Mucosa of stomach (tissue), 1 donor: Measurements from ENCODE around the gene SHISA8.

Experiments used
- H3K27me3 ChIP-seq: one replicate; pipeline ENCODE4 v1.7.0; 2013; ENCODE audit warnings: mild to moderate bottlenecking, low read length; ENCODE audit not compliant: control insufficient read depth, insufficient read depth
- H3K36me3 ChIP-seq: one replicate; pipeline ENCODE4 v1.7.0; 2013; ENCODE audit warnings: low read length; ENCODE audit not compliant: control insufficient read depth, insufficient read depth
- H3K4me1 ChIP-seq: one replicate; pipeline ENCODE4 v1.7.0; 2013; ENCODE audit warnings: mild to moderate bottlenecking, low read length; ENCODE audit not compliant: control insufficient read depth, insufficient read depth
- H3K4me3 ChIP-seq: one replicate; pipeline ENCODE4 v1.7.0; 2013; ENCODE audit warnings: low read length
- H3K9ac ChIP-seq: one replicate; pipeline ENCODE4 v1.7.0; 2013; ENCODE audit warnings: mild to moderate bottlenecking, low read length, moderate library complexity
- H3K9me3 ChIP-seq: one replicate; pipeline ENCODE4 v1.7.0; 2013; ENCODE audit warnings: mild to moderate bottlenecking, low read length, moderate library complexity; ENCODE audit not compliant: control insufficient read depth
- donor health status: Pancreatic carcinoma.

The SHISA8 gene

GRCh38 chr22:41908411-41909309 lies 6.2 kb downstream of the SHISA8 start:
- Histone ChIP-seq H3K4me3 (no peak overlapping the region), H3K27me3 (peaks cover 53% of the 10 kb centered on the region), H3K36me3 (peaks cover 19% of the 10 kb centered on the region), H3K9me3 (no peaks in the 10 kb centered on the region), H3K9ac (no peak overlapping the region), H3K4me1 (peaks cover 17% of the 10 kb centered on the region)

- Histone ChIP-seq H3K27me3 (peaks cover 44% of the 10 kb centered on the region), H3K36me3 (peaks cover 19% of the 10 kb centered on the region), H3K9ac (no peak overlapping the region), H3K4me3 (no peak overlapping the region), H3K9me3 (no peaks in the 10 kb centered on the region), H3K4me1 (peaks cover 21% of the 10 kb centered on the region)
Measured at GRCh38 chr22:41907436-41908401, 7.2 kb downstream of the SHISA8 start.

DNA sequence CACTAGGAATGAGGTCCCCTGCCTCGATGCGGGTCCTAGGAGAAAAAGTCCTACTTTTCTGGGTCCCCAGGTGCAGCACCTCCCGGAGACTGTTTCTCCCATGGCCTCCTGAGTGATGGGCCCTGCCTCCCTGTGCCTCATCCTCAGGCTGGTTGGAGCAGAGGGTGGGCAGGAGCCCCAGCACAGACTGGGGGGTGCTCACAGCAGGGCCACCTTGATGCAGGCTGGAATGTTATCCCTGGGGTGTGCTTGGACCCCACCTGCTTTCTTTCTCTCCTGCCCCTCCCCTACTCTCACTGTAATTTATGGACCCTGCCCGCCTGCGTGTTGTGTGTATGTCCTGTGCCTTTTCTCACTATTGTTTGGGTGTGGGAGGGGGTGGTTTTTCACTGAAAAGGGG lies 8.1 kb downstream of the SHISA8 start:
- peaks cover 35% of the 10 kb centered on the region for H3K27me3 ChIP-seq
- H3K4me1 ChIP-seq: peaks cover 25% of the 10 kb centered on the region
- H3K9ac ChIP-seq: no peak overlapping the region
- peaks cover 19% of the 10 kb centered on the region for H3K36me3 ChIP-seq
- no peak overlapping the region for H3K4me3 ChIP-seq
- H3K9me3 ChIP-seq: no peaks in the 10 kb centered on the region

DNA sequence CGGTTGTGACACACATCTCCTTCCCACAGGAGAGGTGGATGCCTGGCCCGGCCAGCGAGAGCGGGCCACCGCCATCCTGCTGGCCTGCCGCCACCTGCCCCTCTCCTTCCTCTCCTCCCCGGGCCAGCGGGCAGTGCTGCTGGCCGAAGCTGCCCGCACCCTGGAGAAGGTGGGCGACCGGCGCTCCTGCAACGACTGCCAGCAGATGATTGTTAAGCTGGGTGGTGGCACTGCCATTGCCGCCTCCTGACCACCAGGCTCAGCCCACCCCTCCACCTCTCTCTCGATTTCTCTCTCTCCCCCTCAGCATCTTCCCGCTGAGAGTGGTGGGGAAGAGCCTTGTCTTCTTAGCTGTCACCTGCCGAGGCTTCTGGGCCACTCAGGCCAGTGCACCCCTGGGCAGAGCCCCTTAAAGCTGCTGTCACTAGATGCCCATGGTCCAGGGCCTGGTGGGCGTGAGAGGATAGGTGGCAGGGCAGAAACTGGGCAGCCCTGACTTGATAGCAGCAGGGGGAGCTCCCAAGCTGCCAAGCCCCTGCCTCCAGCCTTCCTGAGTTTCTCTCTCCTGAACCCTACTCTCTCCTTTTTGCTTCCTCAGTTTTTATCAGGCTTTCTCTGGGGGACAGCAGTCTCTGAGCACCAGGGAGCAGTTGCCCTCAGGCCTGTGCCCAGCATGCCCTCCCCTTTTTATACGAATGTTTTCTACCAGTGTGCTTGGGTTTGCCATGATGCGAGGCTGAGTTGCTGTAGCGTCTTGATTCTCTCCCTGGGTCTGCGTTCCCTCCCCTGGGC lies 9.3 kb downstream of the SHISA8 start:
- H3K9ac ChIP-seq: no peak overlapping the region
- peaks cover 19% of the 10 kb centered on the region for H3K4me1 ChIP-seq
- no peak overlapping the region for H3K4me3 ChIP-seq
- peaks cover 23% of the 10 kb centered on the region for H3K27me3 ChIP-seq
- peaks cover 21% of the 10 kb centered on the region for H3K36me3 ChIP-seq
- no peaks in the 10 kb centered on the region for H3K9me3 ChIP-seq

GRCh38 chr22:41904450-41905410 lies 10.1 kb downstream of the SHISA8 start:
- Histone ChIP-seq H3K36me3 (peaks cover 30% of the 10 kb centered on the region), H3K4me1 (peaks cover 11% of the 10 kb centered on the region), H3K9me3 (no peaks in the 10 kb centered on the region), H3K27me3 (peaks cover 14% of the 10 kb centered on the region), H3K9ac (no peak overlapping the region), H3K4me3 (no peak overlapping the region)

GRCh38 chr22:41902932-41903421 lies 11.9 kb downstream of the SHISA8 start:
- no peaks in the 10 kb centered on the region for H3K27me3 ChIP-seq
- peaks cover 11% of the 10 kb centered on the region for H3K4me1 ChIP-seq
- peaks cover 33% of the 10 kb centered on the region for H3K36me3 ChIP-seq
- no peaks in the 10 kb centered on the region for H3K9me3 ChIP-seq
- no peak overlapping the region for H3K4me3 ChIP-seq
- H3K9ac ChIP-seq: no peak overlapping the region

- Histone ChIP-seq H3K4me1 (peaks cover 11% of the 10 kb centered on the region), H3K36me3 (peaks cover 33% of the 10 kb centered on the region)
Measured at GRCh38 chr22:41902016-41902415, 12.9 kb downstream of the SHISA8 start.

DNA sequence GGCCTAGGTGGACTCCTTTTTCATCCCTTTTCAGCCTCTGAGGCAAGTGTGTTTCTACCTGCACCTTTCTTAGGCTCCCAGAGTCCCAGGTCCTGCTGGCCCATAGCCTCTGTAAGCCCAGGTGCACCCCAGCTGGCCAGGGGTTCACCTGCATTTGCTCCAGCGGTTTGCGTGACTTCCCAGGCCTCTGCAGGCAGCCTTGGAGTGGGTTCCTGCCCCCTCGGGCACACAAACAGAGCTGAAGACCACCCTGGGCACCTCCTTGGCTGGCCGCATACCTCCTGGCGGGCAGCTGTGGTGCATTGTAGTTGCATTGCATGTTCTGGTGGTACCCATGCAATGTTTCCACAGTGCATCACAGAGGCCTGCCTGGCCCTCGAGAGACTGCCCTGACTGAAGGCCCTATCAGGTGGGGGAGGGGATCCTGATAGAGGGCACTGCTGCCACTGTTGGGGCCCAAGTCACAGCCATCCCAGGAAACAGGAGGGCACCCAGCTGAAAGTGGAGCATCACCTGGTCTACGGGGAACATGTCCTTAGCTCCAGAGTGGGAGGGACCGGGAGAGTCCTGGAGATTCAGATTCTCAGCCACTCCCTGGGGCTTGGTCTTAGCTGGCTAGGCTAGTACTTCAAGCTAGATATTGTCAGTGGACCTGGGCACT lies 14.1 kb downstream of the SHISA8 start:
- Histone ChIP-seq H3K4me1 (peaks cover 11% of the 10 kb centered on the region), H3K9ac (no peak overlapping the region), H3K4me3 (no peak overlapping the region), H3K36me3 (peaks cover 31% of the 10 kb centered on the region), H3K9me3 (no peaks in the 10 kb centered on the region), H3K27me3 (no peaks in the 10 kb centered on the region)

More at GRCh38 chr22:41902016-41902415, 12.9 kb downstream of the SHISA8 start:
- H3K4me3 ChIP-seq: no peak overlapping the region
- H3K27me3 ChIP-seq: no peaks in the 10 kb centered on the region
- H3K9me3 ChIP-seq: no peaks in the 10 kb centered on the region
- H3K9ac ChIP-seq: no peak overlapping the region

GRCh38 chr22:41899992-41900651 lies 14.8 kb downstream of the SHISA8 start:
- Histone ChIP-seq H3K36me3 (peaks cover 26% of the 10 kb centered on the region), H3K9ac (no peak overlapping the region), H3K27me3 (no peaks in the 10 kb centered on the region), H3K9me3 (no peaks in the 10 kb centered on the region), H3K4me1 (peaks cover 11% of the 10 kb centered on the region), H3K4me3 (no peak overlapping the region)

GRCh38 chr22:41899110-41899509 lies 15.8 kb downstream of the SHISA8 start:
- Histone ChIP-seq H3K4me1 (peaks cover 11% of the 10 kb centered on the region), H3K4me3 (no peak overlapping the region), H3K27me3 (no peaks in the 10 kb centered on the region), H3K9me3 (no peaks in the 10 kb centered on the region), H3K36me3 (peaks cover 16% of the 10 kb centered on the region), H3K9ac (no peak overlapping the region)
